Mucosa of descending colon (tissue), 3 donors: Measurements from ENCODE around the gene TMUB1. TPM values are rescaled to one million over a fixed set of nuclear protein-coding genes. Genes with fewer than 3 reads are reported as not detected.

Experiments used
- ATAC-seq: fragments of 200-7000 bp; cut with Tn5 transposase; one replicate; pipeline ENCODE4 v1.9.1; 2020; ENCODE audit warnings: mild to moderate bottlenecking, moderate library complexity
- DNase-seq, 3 donors: peaks; one replicate each; pipeline ENCODE4 v3.0.0-alpha.2; 2020
- H3K36me3 ChIP-seq: fragments of 200-600 bp; one replicate; pipeline ENCODE4 v1.8.0; 2021; ENCODE audit warnings: low read depth, mild to moderate bottlenecking
- H3K4me1 ChIP-seq: fragments of 200-600 bp; one replicate; pipeline ENCODE4 v1.8.0; 2021; ENCODE audit warnings: low read depth, mild to moderate bottlenecking
- H3K4me3 ChIP-seq: fragments of 200-600 bp; one replicate; pipeline ENCODE4 v1.8.0; 2021; ENCODE audit warnings: mild to moderate bottlenecking
- H3K9me3 ChIP-seq: fragments of 200-600 bp; one replicate; pipeline ENCODE4 v1.8.0; 2021; ENCODE audit warnings: mild to moderate bottlenecking
- intact Hi-C, 2 donors: fragments of 100-400 bp; cut with DNase I in 1 of 2; cut with micrococcal nuclease in 1 of 2; formaldehyde crosslinking; loops; one replicate each; pipeline versions ENCODE4 v1.11.0 to v1.11.1; 2022; cut with DNase I, micrococcal nuclease
- total RNA-seq, 3 donors: library from RNA; stranded (reverse); fragmentation: NEBNext Ultra II Directional in 2 of 3; extraction: Animal tissue kit (Norgen Biotek cat#: 25700) in 2 of 3; gene quantifications; one replicate each; pipeline versions ENCODE4 v1.2.1 to v1.2.4, GENCODE V29; 2021 to 2023
- TF ChIP-seq, protein P1 (sequence below): fragments of 200-600 bp; IDR thresholded peaks from one replicate; pipeline ENCODE4 v1.8.0; 2022; ENCODE audit warnings: antibody characterized with exemption, mild to moderate bottlenecking
- donor health status: DM: no; HTN: no; CAD: no; lungs with moderate emphysema.
- donor health status: DM: no; HTN: no; CAD: no.
- donor health status: DM: no; HTN: yes; CAD: no.

TMUB1 gene
- total RNA-seq, 3 donors from 2014 or later: 54.2 to 63.7 (median 60.8) TPM

DNA sequence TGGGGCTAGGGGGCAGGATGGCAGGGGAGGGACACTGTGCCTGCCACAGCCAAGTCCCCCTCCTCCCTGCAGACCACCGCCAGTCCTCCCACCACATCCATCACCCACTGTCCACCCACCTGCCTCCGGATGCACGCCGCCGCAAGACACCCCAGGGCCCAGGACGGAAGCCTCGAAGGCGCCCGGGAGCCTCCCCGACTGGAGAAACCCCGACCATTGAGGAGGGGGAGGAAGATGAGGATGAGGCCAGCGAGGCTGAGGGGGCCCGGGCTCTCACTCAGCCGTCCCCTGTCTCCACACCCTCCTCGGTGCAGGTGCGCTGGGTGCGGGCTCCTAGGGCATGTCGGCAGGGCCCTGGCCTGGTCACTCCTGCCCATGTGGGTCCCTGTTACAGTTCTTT lies 18.8 kb downstream of the TMUB1 start:
- DNase-seq (no peak), ATAC-seq (no peak)
- intact Hi-C loops: no loop called here
- TF ChIP-seq, protein P1, sequence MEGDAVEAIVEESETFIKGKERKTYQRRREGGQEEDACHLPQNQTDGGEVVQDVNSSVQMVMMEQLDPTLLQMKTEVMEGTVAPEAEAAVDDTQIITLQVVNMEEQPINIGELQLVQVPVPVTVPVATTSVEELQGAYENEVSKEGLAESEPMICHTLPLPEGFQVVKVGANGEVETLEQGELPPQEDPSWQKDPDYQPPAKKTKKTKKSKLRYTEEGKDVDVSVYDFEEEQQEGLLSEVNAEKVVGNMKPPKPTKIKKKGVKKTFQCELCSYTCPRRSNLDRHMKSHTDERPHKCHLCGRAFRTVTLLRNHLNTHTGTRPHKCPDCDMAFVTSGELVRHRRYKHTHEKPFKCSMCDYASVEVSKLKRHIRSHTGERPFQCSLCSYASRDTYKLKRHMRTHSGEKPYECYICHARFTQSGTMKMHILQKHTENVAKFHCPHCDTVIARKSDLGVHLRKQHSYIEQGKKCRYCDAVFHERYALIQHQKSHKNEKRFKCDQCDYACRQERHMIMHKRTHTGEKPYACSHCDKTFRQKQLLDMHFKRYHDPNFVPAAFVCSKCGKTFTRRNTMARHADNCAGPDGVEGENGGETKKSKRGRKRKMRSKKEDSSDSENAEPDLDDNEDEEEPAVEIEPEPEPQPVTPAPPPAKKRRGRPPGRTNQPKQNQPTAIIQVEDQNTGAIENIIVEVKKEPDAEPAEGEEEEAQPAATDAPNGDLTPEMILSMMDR: no peak
- Histone ChIP-seq H3K9me3 (no peaks in the 10 kb centered on the region), H3K36me3 (peaks cover 5% of the 10 kb centered on the region), H3K4me3 (no peak overlapping the region), H3K4me1 (peaks cover 22% of the 10 kb centered on the region)

DNA sequence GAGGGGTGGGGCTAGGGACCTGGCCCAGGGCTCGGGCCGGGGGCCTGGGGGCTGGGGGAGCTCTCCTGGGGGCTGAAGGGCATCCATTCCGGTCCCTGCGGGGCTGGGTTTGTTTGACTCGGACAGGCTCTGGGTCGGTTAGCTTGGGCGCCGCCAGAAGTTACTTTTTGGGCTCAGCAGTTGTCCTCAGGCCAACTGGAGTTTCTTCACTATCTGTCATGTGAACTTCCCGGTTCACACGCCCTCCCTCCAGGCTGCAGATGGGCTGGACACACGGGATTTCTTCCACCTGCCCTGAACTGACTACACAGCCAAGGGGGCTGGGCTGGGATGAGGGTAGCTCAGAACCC lies 20.1 kb downstream of the TMUB1 start:
- H3K4me1 ChIP-seq: peaks cover 29% of the 10 kb centered on the region
- TF ChIP-seq, protein P1: no peak
- DNase-seq: peak in 1 of 3 donors; percentile 38
- ATAC-seq: peak; percentile 0
- H3K4me3 ChIP-seq: no peak overlapping the region
- H3K9me3 ChIP-seq: no peaks in the 10 kb centered on the region
- intact Hi-C loops: no loop called here
- H3K36me3 ChIP-seq: peaks cover 5% of the 10 kb centered on the region

DNA sequence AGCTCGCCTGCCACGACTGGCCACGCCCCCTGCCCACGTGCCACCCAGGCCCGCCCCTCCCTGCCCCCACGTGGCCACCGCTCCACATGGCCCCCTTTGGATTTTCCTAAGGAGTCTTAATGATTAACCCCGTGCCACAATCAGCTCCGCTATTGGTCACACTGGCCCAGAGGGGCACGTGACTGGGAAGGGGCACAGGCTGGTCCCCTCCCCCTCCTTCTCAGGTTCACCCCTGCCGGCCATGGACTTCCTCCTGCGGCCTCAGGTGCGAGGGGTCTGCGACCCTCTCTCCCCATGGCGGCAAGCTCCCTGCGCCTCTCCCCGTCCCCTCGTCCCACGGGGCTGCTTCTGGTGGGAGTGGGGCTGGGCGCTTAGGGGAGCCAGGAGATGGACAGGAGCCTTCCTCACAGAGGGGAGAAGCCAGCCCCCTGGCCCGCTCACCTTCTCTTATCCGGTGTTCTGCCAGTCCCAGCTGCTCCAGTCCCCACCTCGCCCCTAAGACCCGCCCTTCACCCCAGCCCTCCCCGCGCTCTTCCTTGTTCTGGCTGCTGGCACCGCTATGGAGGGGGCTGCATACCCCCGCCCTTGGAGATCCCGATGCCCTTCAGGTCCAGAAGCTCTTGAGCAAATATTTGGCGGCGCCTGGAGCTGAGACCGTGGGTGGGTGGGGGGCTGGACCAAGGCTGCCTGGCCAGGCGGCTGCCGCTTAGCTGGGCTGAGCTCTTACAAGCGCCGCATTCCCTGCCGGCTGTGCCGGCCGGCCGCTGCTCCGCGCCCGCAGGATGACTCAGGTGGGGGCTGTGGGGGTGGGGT lies 20.7 kb downstream of the TMUB1 start:
- no peaks in the 10 kb centered on the region for H3K9me3 ChIP-seq
- no peak overlapping the region for H3K4me3 ChIP-seq
- TF ChIP-seq, protein P1: no peak
- peak; percentile 61 for ATAC-seq
- peak; percentile 85 to 91 (median 90) for DNase-seq
- H3K36me3 ChIP-seq: no peaks in the 10 kb centered on the region
- peaks cover 29% of the 10 kb centered on the region for H3K4me1 ChIP-seq
- intact Hi-C loops: no loop called here

DNA sequence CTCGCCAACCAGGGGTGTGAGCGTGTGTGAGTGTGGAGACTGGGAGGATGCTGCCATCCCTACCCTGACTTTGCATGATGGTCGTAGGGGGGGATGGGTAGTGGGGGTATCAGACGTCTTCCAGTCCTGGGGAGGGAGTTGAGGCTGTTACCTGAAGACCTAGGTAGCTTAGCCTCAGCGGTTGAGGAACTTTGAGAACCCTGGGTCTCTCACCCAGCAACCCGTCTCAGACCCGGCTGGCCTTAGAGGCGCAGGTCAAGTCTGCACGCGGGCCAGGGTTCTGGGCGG lies 21.2 kb downstream of the TMUB1 start:
- intact Hi-C loops: no loop called here
- DNase-seq (no peak), ATAC-seq (no peak)
- TF ChIP-seq, protein P1: no peak
- no peaks in the 10 kb centered on the region for H3K36me3 ChIP-seq
- H3K4me3 ChIP-seq: no peak overlapping the region
- no peaks in the 10 kb centered on the region for H3K9me3 ChIP-seq
- H3K4me1 ChIP-seq: peaks cover 32% of the 10 kb centered on the region

DNA sequence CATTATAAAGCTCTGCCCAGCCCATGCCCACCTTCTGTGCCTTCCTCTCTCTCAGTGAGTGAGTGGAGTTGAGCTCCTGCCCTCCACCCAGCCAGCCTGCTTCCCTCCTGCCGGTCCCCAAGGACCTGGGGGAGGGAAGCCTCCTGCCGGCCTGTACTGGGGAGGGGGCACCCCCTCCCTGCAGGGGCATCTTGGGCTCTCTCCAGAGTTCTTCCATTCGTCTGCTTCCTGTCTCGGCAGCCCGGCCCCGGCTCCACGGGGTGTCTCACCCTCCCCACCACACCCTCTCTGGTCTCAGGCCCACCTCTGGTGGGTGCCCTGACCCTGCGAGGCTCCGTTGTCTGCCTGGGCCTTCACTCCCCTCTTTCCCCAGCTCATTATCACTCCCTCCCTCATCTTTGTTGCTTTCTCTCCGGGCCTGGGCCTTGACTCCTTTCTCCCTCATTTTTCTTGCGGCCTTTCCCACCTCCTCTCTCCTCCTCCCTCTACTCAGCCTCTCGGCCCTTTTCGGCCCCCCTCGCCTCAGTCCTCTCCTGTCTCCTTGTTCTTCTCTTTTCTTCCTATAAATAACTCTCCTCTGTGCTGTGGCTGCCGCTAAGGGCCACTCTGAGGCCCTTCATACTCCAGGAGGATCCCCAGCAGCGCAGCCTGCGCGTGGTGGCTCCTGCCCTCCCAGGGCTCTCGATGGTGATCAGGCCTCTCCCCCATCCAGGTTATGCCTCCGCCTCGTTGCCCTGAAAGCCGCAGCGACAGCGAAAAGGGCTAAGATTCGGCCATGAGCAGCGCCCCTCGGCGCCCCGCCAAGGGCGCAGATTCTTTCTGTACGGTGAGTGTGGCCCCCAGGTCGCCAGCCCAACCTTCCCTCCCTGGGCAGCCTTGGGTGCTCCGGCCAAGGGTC lies 21.8 kb downstream of the TMUB1 start:
- DNase-seq (no peak), ATAC-seq (no peak)
- peaks cover 36% of the 10 kb centered on the region for H3K4me1 ChIP-seq
- no peak overlapping the region for H3K4me3 ChIP-seq
- TF ChIP-seq, protein P1: no peak
- H3K36me3 ChIP-seq: no peaks in the 10 kb centered on the region
- intact Hi-C loops: no loop called here
- no peaks in the 10 kb centered on the region for H3K9me3 ChIP-seq
